Heart right ventricle (tissue), 16 donors: Measurements from ENCODE around the gene CASK. TPM values are rescaled to one million over a fixed set of nuclear protein-coding genes. Genes with fewer than 3 reads are reported as not detected.

Experiments used
- ATAC-seq, 8 donors: fragments of 200-7000 bp; cut with Tn5 transposase; one replicate each; pipeline ENCODE4 v1.9.1; 2020; ENCODE audit warnings: mild to moderate bottlenecking in 8 of 8, moderate library complexity in 8 of 8, moderate number of reproducible peaks in 1 of 8
- DNase-seq, 2 donors: peaks; one replicate each; pipeline ENCODE4 v3.0.0-alpha.2; 2020
- H3K27ac ChIP-seq, 10 donors: fragments of 200-600 bp; sonication (generic) in 2 of 10; one replicate each; pipeline versions ENCODE4 v1.5.0 to v1.8.0; 2020 to 2022; ENCODE audit warnings: mild to moderate bottlenecking in 3 of 10
- H3K27me3 ChIP-seq, 7 donors: fragments of 200-600 bp; one replicate each; pipeline ENCODE4 v1.8.0; 2021 to 2022; ENCODE audit warnings: mild to moderate bottlenecking in 2 of 7
- H3K36me3 ChIP-seq, 9 donors: fragments of 200-600 bp; sonication (generic) in 1 of 9; one replicate each; pipeline versions ENCODE4 v1.5.0 to v1.8.0; 2020 to 2022; ENCODE audit warnings: mild to moderate bottlenecking in 2 of 9
- H3K4me1 ChIP-seq, 9 donors: fragments of 200-600 bp; sonication (generic) in 1 of 9; one replicate each; pipeline versions ENCODE4 v1.5.0 to v1.8.0; 2020 to 2022; ENCODE audit warnings: mild to moderate bottlenecking in 4 of 9
- H3K4me3 ChIP-seq, 10 donors: fragments of 200-600 bp; sonication (generic) in 2 of 10; one replicate each; pipeline versions ENCODE4 v1.5.0 to v1.8.0; 2020 to 2022; ENCODE audit warnings: mild to moderate bottlenecking in 7 of 10, moderate library complexity in 2 of 10
- H3K9me3 ChIP-seq, 11 donors: fragments of 200-600 bp in 10 of 11; sonication (generic) in 2 of 11; one replicate each; pipeline versions ENCODE4 v1.5.0 to v1.8.0; 2013 to 2022; ENCODE audit warnings: mild to moderate bottlenecking in 2 of 11, control low read depth in 1 of 11, moderate library complexity in 1 of 11
- WGBS, 2 donors: extraction: QIAGEN DNeasy Blood & Tissue Kit; methylation state at CpG; one replicate each; pipeline ENCODE4 v1.1.7; 2013; ENCODE audit warnings: inconsistent platforms in 1 of 2; 5-methylcytosine and 5-hydroxymethylcytosine counted together
- intact Hi-C, 10 donors: fragments of 100-400 bp; cut with DNase I; formaldehyde crosslinking; loops; one replicate each; pipeline versions ENCODE4 v1.11.1 to v1.14.2; 2022
- polyA plus RNA-seq, 2 donors: library from polyadenylated mRNA; stranded (reverse); fragments of 200-250 nt; gene quantifications; one replicate each; pipeline ENCODE4 v1.2.3, GENCODE V29; 2013
- total RNA-seq, 10 donors: library from RNA; stranded (reverse); fragmentation: NEBNext Ultra II Directional in 3 of 10; extraction: Animal tissue kit (Norgen Biotek cat#: 25700) in 3 of 10; gene quantifications; one replicate each; pipeline versions ENCODE4 v1.2.1 to v1.2.4, GENCODE V29; 2021 to 2023
- TF ChIP-seq, protein P1 (sequence below), 9 donors: fragments of 200-600 bp; sonication (generic) in 2 of 9; IDR thresholded peaks; one replicate each; pipeline versions ENCODE4 v1.5.0 to v1.8.0; 2021 to 2022; ENCODE audit warnings: antibody characterized with exemption in 9 of 9, mild to moderate bottlenecking in 5 of 9, moderate library complexity in 1 of 9
- donor health status: Arrhythmogenic right ventricular cardiomyopathy.
- donor health status: ischemic (EF 13 %, LVEDD 7.1; RV severe dilation, severe dysfunction).
- donor health status: healthy with polysubstance abuse.
- donor health status: DM: no; HTN: yes; CAD: no.
- donor health status: DM: no; HTN: no; CAD: no.
- donor health status: ischemic (EF 25% LVEDD 6.9; RV normal size, moderate dysfunction).
- donor health status: ischemic (EF 25% LVEDD 5.7; RV mildly dilated, moderate dysfunction).
- donor health status: healthy.
- donor health status: DM: yes; HTN: yes; CAD: no.
- donor health status: Ischemic cardiomyopathy.
- donor health status: ischemic (EF 35%, LVEDD 5.7; RV mildly dilated, moderate dysfunction).
- donor health status: nonischemic (EF 11% LVEDD 7.7; RV severe dilation, severe dysfunction).
- donor health status: DM: yes; HTN: yes; CAD: no.
- donor health status: PGD.
- donor health status: ischemic (EF 29% LVEDD 5.4; RV normal size, mild dysfunction).
- donor health status: nonischemic (EF 23%, LVEDD 6.1; RV moderate dilation, normal function).

The CASK gene
- total and polyA plus RNA-seq, 12 donors: 2.2 to 20.7 (median 12.7) TPM

DNA sequence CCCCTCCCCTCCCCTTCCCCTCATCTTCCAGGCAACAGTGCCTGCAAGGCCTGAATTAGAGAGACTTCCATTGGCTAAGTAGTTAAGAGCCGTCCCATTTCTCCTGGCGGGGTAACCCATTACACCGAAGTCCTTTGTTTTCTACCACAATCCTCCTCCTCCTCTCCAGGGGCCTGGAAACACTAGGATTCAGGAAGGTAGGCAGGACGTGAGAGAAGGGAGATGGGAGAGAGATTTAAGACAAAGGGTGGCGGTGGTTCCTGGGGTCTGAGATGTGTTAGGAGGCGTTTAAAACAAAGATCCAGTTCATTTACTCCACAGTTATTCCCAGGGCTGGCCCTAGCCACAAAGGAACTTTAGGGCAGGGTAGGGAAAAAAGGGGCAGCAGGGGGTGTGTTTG, 448.2 kb downstream of the CASK start:
- intact Hi-C loops: no loop called here
- 60 to 77% methylated on average over 6 of the region's 6 CpGs for WGBS, 2 donors
- no peak for DNase-seq
- ATAC-seq: no peak
- no peaks in the 10 kb centered on the region for H3K36me3 ChIP-seq
- peaks cover 0 to 22% (median 0%) of the 10 kb centered on the region in 7 donors for H3K27me3 ChIP-seq
- TF ChIP-seq, protein P1, sequence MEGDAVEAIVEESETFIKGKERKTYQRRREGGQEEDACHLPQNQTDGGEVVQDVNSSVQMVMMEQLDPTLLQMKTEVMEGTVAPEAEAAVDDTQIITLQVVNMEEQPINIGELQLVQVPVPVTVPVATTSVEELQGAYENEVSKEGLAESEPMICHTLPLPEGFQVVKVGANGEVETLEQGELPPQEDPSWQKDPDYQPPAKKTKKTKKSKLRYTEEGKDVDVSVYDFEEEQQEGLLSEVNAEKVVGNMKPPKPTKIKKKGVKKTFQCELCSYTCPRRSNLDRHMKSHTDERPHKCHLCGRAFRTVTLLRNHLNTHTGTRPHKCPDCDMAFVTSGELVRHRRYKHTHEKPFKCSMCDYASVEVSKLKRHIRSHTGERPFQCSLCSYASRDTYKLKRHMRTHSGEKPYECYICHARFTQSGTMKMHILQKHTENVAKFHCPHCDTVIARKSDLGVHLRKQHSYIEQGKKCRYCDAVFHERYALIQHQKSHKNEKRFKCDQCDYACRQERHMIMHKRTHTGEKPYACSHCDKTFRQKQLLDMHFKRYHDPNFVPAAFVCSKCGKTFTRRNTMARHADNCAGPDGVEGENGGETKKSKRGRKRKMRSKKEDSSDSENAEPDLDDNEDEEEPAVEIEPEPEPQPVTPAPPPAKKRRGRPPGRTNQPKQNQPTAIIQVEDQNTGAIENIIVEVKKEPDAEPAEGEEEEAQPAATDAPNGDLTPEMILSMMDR (IDR thresholded peaks at IDR 0.05): no peak
- H3K27ac ChIP-seq: no peak overlapping the region
- no peaks in the 10 kb centered on the region for H3K4me1 ChIP-seq
- H3K4me3 ChIP-seq: no peak overlapping the region
- H3K9me3 ChIP-seq: no peaks in the 10 kb centered on the region

DNA sequence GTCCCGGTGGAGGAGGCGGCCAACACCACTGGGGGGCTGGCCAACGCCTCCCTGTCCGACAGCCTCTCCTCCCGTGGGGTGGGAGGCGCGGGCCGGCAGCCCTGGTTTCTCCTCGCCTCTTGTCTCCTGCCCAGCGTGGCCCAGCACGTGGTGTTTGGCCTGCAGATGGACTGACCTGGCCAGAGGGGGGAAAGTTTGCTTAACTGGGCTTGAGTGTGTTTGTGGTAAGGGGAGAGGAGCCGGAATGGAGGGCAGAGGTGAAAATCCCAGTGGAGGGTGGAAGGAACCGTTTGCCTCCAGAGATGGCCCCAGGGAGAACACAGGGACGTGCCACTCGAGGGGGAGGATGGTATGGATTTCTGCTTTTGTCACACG, 448.6 kb downstream of the CASK start:
- DNase-seq (no peak), ATAC-seq (no peak)
- intact Hi-C loops: no loop called here
- H3K4me3 ChIP-seq: no peak overlapping the region
- H3K27ac ChIP-seq: no peak overlapping the region
- TF ChIP-seq, protein P1 (IDR thresholded peaks at IDR 0.05): no peak
- H3K4me1 ChIP-seq: no peaks in the 10 kb centered on the region
- WGBS, 2 donors: 91 to 94% methylated on average over 15 to 16 of the region's 16 CpGs
- no peaks in the 10 kb centered on the region for H3K9me3 ChIP-seq
- H3K27me3 ChIP-seq: peaks cover 0 to 18% (median 0%) of the 10 kb centered on the region in 7 donors
- no peaks in the 10 kb centered on the region for H3K36me3 ChIP-seq

DNA sequence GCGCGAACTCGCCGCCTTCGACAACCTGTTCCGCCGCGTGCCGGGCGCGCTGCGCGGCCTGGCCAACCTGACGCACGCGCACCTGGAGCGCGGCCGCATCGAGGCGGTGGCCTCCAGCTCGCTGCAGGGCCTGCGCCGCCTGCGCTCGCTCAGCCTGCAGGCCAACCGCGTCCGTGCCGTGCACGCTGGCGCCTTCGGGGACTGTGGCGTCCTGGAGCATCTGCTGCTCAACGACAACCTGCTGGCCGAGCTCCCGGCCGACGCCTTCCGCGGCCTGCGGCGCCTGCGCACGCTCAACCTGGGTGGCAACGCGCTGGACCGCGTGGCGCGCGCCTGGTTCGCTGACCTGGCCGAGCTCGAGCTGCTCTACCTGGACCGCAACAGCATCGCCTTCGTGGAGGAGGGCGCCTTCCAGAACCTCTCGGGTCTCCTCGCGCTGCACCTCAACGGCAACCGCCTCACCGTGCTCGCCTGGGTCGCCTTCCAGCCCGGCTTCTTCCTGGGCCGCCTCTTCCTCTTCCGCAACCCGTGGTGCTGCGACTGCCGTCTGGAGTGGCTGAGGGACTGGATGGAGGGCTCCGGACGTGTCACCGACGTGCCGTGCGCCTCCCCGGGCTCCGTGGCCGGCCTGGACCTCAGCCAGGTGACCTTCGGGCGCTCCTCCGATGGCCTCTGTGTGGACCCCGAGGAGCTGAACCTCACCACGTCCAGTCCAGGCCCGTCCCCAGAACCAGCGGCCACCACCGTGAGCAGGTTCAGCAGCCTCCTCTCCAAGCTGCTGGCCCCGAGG, 449.2 kb downstream of the CASK start:
- no peak overlapping the region for H3K27ac ChIP-seq
- no peak overlapping the region for H3K4me3 ChIP-seq
- H3K36me3 ChIP-seq: no peaks in the 10 kb centered on the region
- WGBS, 2 donors: 94 to 97% methylated on average over 65 to 91 of the region's 91 CpGs
- no peak for DNase-seq
- intact Hi-C loops: no loop called here
- TF ChIP-seq, protein P1 (IDR thresholded peaks at IDR 0.05): no peak
- peaks cover 0 to 1% (median 0%) of the 10 kb centered on the region in 9 donors for H3K4me1 ChIP-seq
- H3K9me3 ChIP-seq: no peaks in the 10 kb centered on the region
- H3K27me3 ChIP-seq: peaks cover 0 to 18% (median 0%) of the 10 kb centered on the region in 7 donors
- ATAC-seq: peak in 1 of 8 donors; percentile 34

DNA sequence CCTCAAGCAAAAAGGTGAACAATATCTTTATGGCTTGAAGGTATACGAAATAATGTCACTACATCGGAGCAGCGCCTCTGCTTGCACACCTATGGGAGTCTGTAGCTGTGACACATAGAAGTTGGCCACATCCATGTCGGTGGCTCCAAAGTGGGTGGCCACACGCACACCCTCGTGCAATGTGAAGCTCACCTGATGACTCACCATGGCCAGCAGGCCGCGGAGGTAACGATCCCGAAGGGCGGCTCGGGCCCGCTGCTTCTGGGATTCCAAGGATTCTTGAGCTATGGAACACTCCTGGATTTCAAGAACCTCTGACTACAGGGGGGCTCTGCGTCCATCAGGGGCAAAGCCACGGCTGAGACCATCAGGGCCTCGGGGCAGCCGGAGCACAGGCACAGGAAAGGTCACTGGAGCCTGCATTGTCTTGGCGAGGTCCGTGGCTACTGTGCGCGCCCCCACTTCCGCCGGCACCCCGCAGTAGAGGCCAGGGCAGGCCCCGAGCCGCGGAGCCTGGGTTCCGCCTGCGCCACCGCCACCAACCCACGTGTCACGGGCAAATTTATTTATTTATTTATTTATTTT, 451.0 kb downstream of the CASK start:
- H3K27ac ChIP-seq: no peak overlapping the region
- H3K4me1 ChIP-seq: peaks cover 0 to 5% (median 0%) of the 10 kb centered on the region in 9 donors
- no peak for ATAC-seq
- WGBS, 2 donors: 98 to 99% methylated on average over 31 to 32 of the region's 32 CpGs
- no peak for DNase-seq
- no peak overlapping the region for H3K4me3 ChIP-seq
- no peaks in the 10 kb centered on the region for H3K9me3 ChIP-seq
- TF ChIP-seq, protein P1 (IDR thresholded peaks at IDR 0.05): no peak
- peaks cover 0 to 16% (median 0%) of the 10 kb centered on the region in 7 donors for H3K27me3 ChIP-seq
- H3K36me3 ChIP-seq: no peaks in the 10 kb centered on the region
- intact Hi-C loops: no loop called here
